H9 (cell line): ENCODE measurements around the gene CLDN20. TPM values are rescaled to one million over a fixed set of nuclear protein-coding genes. Genes with fewer than 3 reads are reported as not detected.

ENCODE experiments used
- DNase-seq: peaks from one replicate; pipeline ENCODE4 v3.0.0-alpha.2; 2017
- H2AFZ ChIP-seq: one replicate; pipeline ENCODE4 v1.6.1; 2013; ENCODE audit warnings: mild to moderate bottlenecking, low read length, control low read depth, moderate library complexity
- H2AK5ac ChIP-seq: 2 replicates; pipeline ENCODE4 v1.6.1; 2013; ENCODE audit warnings: low read length, control low read depth, mixed read lengths; ENCODE audit not compliant: insufficient read length
- H2BK120ac ChIP-seq: one replicate; pipeline ENCODE4 v1.6.1; 2013; ENCODE audit warnings: low read depth, mild to moderate bottlenecking, low read length, control low read depth, inconsistent platforms; ENCODE audit not compliant: poor library complexity, severe bottlenecking
- H2BK12ac ChIP-seq: 2 replicates; pipeline ENCODE4 v1.6.1; 2013; ENCODE audit warnings: low read length, control low read depth, mixed read lengths, low read depth; ENCODE audit not compliant: insufficient read length
- H2BK15ac ChIP-seq: 2 replicates; pipeline ENCODE4 v1.6.1; 2013; ENCODE audit warnings: low read depth, low read length, control low read depth
- H2BK20ac ChIP-seq: one replicate; pipeline ENCODE4 v1.6.1; 2013; ENCODE audit warnings: low read depth, mild to moderate bottlenecking, low read length, control low read depth, inconsistent platforms; ENCODE audit not compliant: poor library complexity, severe bottlenecking
- H2BK5ac ChIP-seq: 2 replicates; pipeline ENCODE4 v1.6.1; 2013; ENCODE audit warnings: low read length, control low read depth, mixed read lengths; ENCODE audit not compliant: insufficient read length
- H3K14ac ChIP-seq: 2 replicates; pipeline ENCODE4 v1.6.1; 2013; ENCODE audit warnings: low read length, control low read depth; ENCODE audit not compliant: insufficient read depth
- H3K18ac ChIP-seq: 2 replicates; pipeline ENCODE4 v1.6.1; 2013; ENCODE audit warnings: low read depth, mild to moderate bottlenecking, mixed read lengths, low read length, control low read depth; ENCODE audit not compliant: insufficient read length
- H3K23ac ChIP-seq: 2 replicates; pipeline ENCODE4 v1.6.1; 2013; ENCODE audit warnings: low read length, control low read depth, mixed read lengths, low read depth; ENCODE audit not compliant: insufficient read length
- H3K23me2 ChIP-seq: 2 replicates; pipeline ENCODE4 v1.6.1; 2013; ENCODE audit warnings: low read depth, mild to moderate bottlenecking, mixed read lengths, low read length, control low read depth; ENCODE audit not compliant: insufficient read length, poor library complexity, severe bottlenecking
- H3K27ac ChIP-seq: 2 replicates; pipeline ENCODE4 v1.5.1; 2013; ENCODE audit warnings: low read length, control low read depth, mixed read lengths, low read depth; ENCODE audit not compliant: insufficient read length
- H3K27me3 ChIP-seq: 2 replicates; pipeline ENCODE4 v1.6.1; 2013; ENCODE audit warnings: low read length, control low read depth, inconsistent platforms; ENCODE audit not compliant: insufficient read depth
- H3K4ac ChIP-seq: 2 replicates; pipeline ENCODE4 v1.6.1; 2013; ENCODE audit warnings: low read depth, mild to moderate bottlenecking, control low read depth, inconsistent platforms, low read length, moderate library complexity
- H3K4me1 ChIP-seq: 2 replicates; pipeline ENCODE4 v1.6.1; 2013; ENCODE audit warnings: low read length, control low read depth, inconsistent platforms; ENCODE audit not compliant: insufficient read depth
- H3K4me2 ChIP-seq: 2 replicates; pipeline ENCODE4 v1.6.1; 2013; ENCODE audit warnings: low read length, control low read depth, mixed read lengths; ENCODE audit not compliant: insufficient read length, insufficient read depth
- H3K56ac ChIP-seq: 2 replicates; pipeline ENCODE4 v1.6.1; 2013; ENCODE audit warnings: low read depth, mild to moderate bottlenecking, mixed read lengths, low read length, control low read depth; ENCODE audit not compliant: insufficient read length
- H3K79me1 ChIP-seq: 2 replicates; pipeline ENCODE4 v1.6.1; 2013; ENCODE audit warnings: low read depth, mild to moderate bottlenecking, moderate library complexity, low read length, control low read depth, inconsistent platforms; ENCODE audit not compliant: insufficient read depth, poor library complexity, severe bottlenecking
- H3K79me2 ChIP-seq: 2 replicates; pipeline ENCODE4 v1.6.1; 2013; ENCODE audit warnings: low read length, control low read depth, inconsistent platforms; ENCODE audit not compliant: insufficient read depth
- H3K9ac ChIP-seq: 2 replicates; pipeline ENCODE4 v1.6.1; 2013; ENCODE audit warnings: low read length, control low read depth, mixed read lengths; ENCODE audit not compliant: insufficient read length; ENCODE audit errors: extremely low read depth
- H3K9me3 ChIP-seq: one replicate; pipeline ENCODE4 v1.6.1; 2013; ENCODE audit warnings: low read depth, low read length, inconsistent platforms; ENCODE audit not compliant: control insufficient read depth
- H3T11ph ChIP-seq: one replicate; pipeline ENCODE4 v1.6.1; 2013; ENCODE audit warnings: mild to moderate bottlenecking, low read length, control low read depth, inconsistent platforms
- H4K20me1 ChIP-seq: one replicate; pipeline ENCODE4 v1.6.1; 2013; ENCODE audit not compliant: control insufficient read depth, insufficient read length, insufficient read depth
- H4K5ac ChIP-seq: 2 replicates; pipeline ENCODE4 v1.6.1; 2013; ENCODE audit warnings: low read depth, mild to moderate bottlenecking, mixed read lengths, low read length, control low read depth; ENCODE audit not compliant: insufficient read length
- H4K8ac ChIP-seq: replicated peaks from 2 replicates; pipeline ENCODE4 v1.6.1; 2013; ENCODE audit warnings: low read length, control low read depth, mixed read lengths, low read depth; ENCODE audit not compliant: insufficient read length
- H4K91ac ChIP-seq: 2 replicates; pipeline ENCODE4 v1.6.1; 2013; ENCODE audit warnings: low read depth, mild to moderate bottlenecking, moderate library complexity, mixed read lengths, low read length, control low read depth; ENCODE audit not compliant: insufficient read length
- H3K27ac Mint-ChIP-seq, 3 experiments: 2 replicates in 2 of 3; 3 replicates in 1 of 3; pipeline ENCODE4 v1.8.0; 2020 to 2021; ENCODE audit warnings: mixed read lengths in 3 of 3, mild to moderate bottlenecking in 1 of 3, moderate library complexity in 1 of 3
- H3K27me3 Mint-ChIP-seq: 2 replicates; pipeline ENCODE4 v1.8.0; 2021; ENCODE audit warnings: low read depth, mild to moderate bottlenecking, moderate library complexity, mixed read lengths
- H3K36me3 Mint-ChIP-seq, 3 experiments: 2 replicates in 2 of 3; 3 replicates in 1 of 3; pipeline ENCODE4 v1.8.0; 2020 to 2021; ENCODE audit warnings: low read depth in 3 of 3, mixed read lengths in 3 of 3; ENCODE audit not compliant: insufficient read depth in 1 of 3
- H3K4me1 Mint-ChIP-seq, 2 experiments: 2 replicates each; pipeline ENCODE4 v1.8.0; 2020; ENCODE audit warnings: mixed read lengths in 2 of 2
- H3K4me3 Mint-ChIP-seq, 2 experiments: 2 replicates in 1 of 2; 3 replicates in 1 of 2; pipeline ENCODE4 v1.8.0; 2020 to 2021; ENCODE audit warnings: mild to moderate bottlenecking in 2 of 2, mixed read lengths in 2 of 2, moderate library complexity in 1 of 2
- H3K9me3 Mint-ChIP-seq, 2 experiments: 2 replicates in 1 of 2; 3 replicates in 1 of 2; pipeline ENCODE4 v1.8.0; 2020; ENCODE audit warnings: mild to moderate bottlenecking in 2 of 2, mixed read lengths in 2 of 2, moderate library complexity in 1 of 2
- CTCF ChIP-seq: fragments of 200-600 bp; sonication (generic); conservative IDR thresholded peaks from 3 replicates; pipeline ENCODE4 v1.8.0; 2021; ENCODE audit warnings: antibody characterized with exemption, mild to moderate bottlenecking
- WGBS: extraction: QIAGEN DNeasy Blood & Tissue Kit; methylation state at CpG from one replicate; pipeline ENCODE4 v1.1.7; 2013; ENCODE audit warnings: missing lambda C conversion rate, low lambda C conversion rate, mixed read lengths; ENCODE audit not compliant: insufficient read length; ENCODE audit errors: extremely low coverage; 5-methylcytosine and 5-hydroxymethylcytosine counted together
- total RNA-seq: library from RNA; stranded (reverse); gene quantifications from 2 replicates; pipeline ENCODE4 v1.2.1, GENCODE V29; 2021

CLDN20 gene
- total RNA-seq, 1 experiment from 2014 or later: not detected

GRCh38 chr6:155311086-155311485 is 47.3 kb downstream of the CLDN20 start:
- Mint-ChIP-seq H3K27ac (no peak overlapping the region; a peak in 1 of 7 replicates), H3K4me1 (peaks cover 8 to 15% of the 10 kb centered on the region in 2 experiments), H3K9me3 (no peaks in the 10 kb centered on the region), H3K27me3 (no peaks in the 10 kb centered on the region), H3K4me3 (no peak overlapping the region), H3K36me3 (peaks cover 15 to 47% (median 42%) of the 10 kb centered on the region in 3 experiments)
- Histone ChIP-seq H4K91ac (no peak overlapping the region), H2AK5ac (no peak overlapping the region), H3K9ac (no peak overlapping the region), H3K79me1 (no peaks in the 10 kb centered on the region), H3K56ac (no peak overlapping the region), H4K8ac (no peak overlapping the region), H3T11ph (no peak overlapping the region), H2BK12ac (no peak overlapping the region), H3K4me1 (no peaks in the 10 kb centered on the region), H2AFZ (no peak overlapping the region), H2BK20ac (no peak overlapping the region), H2BK120ac (no peak overlapping the region), H3K4me2 (no peak overlapping the region), H3K4ac (no peak overlapping the region), H3K18ac (no peak overlapping the region), H3K14ac (no peak overlapping the region), H3K79me2 (no peaks in the 10 kb centered on the region), H2BK5ac (no peak overlapping the region), H4K5ac (no peak overlapping the region), H3K27me3 (no peaks in the 10 kb centered on the region), H3K27ac (no peak overlapping the region), H4K20me1 (no peaks in the 10 kb centered on the region), H2BK15ac (no peak overlapping the region), H3K9me3 (no peaks in the 10 kb centered on the region), H3K23me2 (peaks cover 2% of the 10 kb centered on the region), H3K23ac (no peak overlapping the region)
- no peak for DNase-seq
- no peak for TF ChIP-seq CTCF
- WGBS: no CpG with 5 or more reads among the region's 6 CpGs
